A673 (cell line): ENCODE measurements around the gene SLC2A4. TPM values are rescaled to one million over a fixed set of nuclear protein-coding genes. Genes with fewer than 3 reads are reported as not detected.

Experiments used
- BruUV-seq: library from RNA; stranded (reverse); fragments of 400-500 nt; replicated peaks from 2 replicates; lab custom pipeline; 2021; lab: Mats Ljungman, UMichigan
- CTCF ChIA-PET: fragments of 300-600 bp; sonication (Branson Sonifier 250); formaldehyde crosslinking; loops from one replicate; lab custom pipeline; 2022; ENCODE audit warnings: antibody characterized with exemption; lab: Charles Lee
- POLR2A ChIA-PET: fragments of 300-600 bp; sonication (Branson Sonifier 250); formaldehyde crosslinking; loops from one replicate; lab custom pipeline; 2022; ENCODE audit warnings: antibody characterized with exemption; ENCODE audit not compliant: low non-redundant PET; lab: Charles Lee
- DNase-seq: peaks from one replicate; pipeline ENCODE4 v3.0.0-alpha.2; 2015; ENCODE audit warnings: low spot score
- H3K27ac ChIP-seq: fragments of 200-600 bp; sonication (generic); 2 replicates; pipeline ENCODE4 v1.5.1; 2016; ENCODE audit warnings: mixed run types, low read depth, mild to moderate bottlenecking, mixed read lengths, antibody characterized with exemption, low read length; ENCODE audit not compliant: poor library complexity, severe bottlenecking
- H3K27me3 ChIP-seq: fragments of 200-600 bp; sonication (generic); replicated peaks from 2 replicates; pipeline ENCODE4 v1.6.1; 2017; ENCODE audit warnings: mixed run types, low read depth, mild to moderate bottlenecking, mixed read lengths, antibody characterized with exemption, low read length; ENCODE audit not compliant: insufficient read depth, poor library complexity
- H3K36me3 ChIP-seq: fragments of 200-600 bp; sonication (generic); 2 replicates; pipeline ENCODE4 v1.6.1; 2016; ENCODE audit warnings: mixed run types, mild to moderate bottlenecking, mixed read lengths, antibody characterized with exemption, low read length; ENCODE audit not compliant: insufficient read depth, poor library complexity, severe bottlenecking
- H3K4me1 ChIP-seq: fragments of 200-600 bp; sonication (generic); 2 replicates; pipeline ENCODE4 v1.6.1; 2017; ENCODE audit warnings: mixed run types, mild to moderate bottlenecking, mixed read lengths, antibody characterized with exemption, low read length; ENCODE audit not compliant: insufficient read depth, poor library complexity, severe bottlenecking
- H3K4me3 ChIP-seq: fragments of 200-600 bp; sonication (generic); 2 replicates; pipeline ENCODE4 v1.5.1; 2016; ENCODE audit warnings: low read depth, mixed run types, mild to moderate bottlenecking, mixed read lengths, low read length; ENCODE audit not compliant: poor library complexity, severe bottlenecking
- H3K9me3 ChIP-seq: fragments of 200-600 bp; sonication (generic); 2 replicates; pipeline ENCODE4 v1.6.1; 2016; ENCODE audit warnings: mixed run types, low read depth, mild to moderate bottlenecking, mixed read lengths, antibody characterized with exemption, low read length; ENCODE audit not compliant: poor library complexity, severe bottlenecking
- CTCF ChIP-seq: fragments of 300-800, 200-600 bp; sonication (generic); conservative IDR thresholded peaks from 2 replicates; pipeline ENCODE4 v1.5.1; 2017; ENCODE audit warnings: low read depth, mild to moderate bottlenecking, antibody characterized with exemption, low read length, moderate library complexity, mixed read lengths
- EZH2 ChIP-seq: fragments of 200-600 bp; sonication (generic); IDR thresholded peaks from 2 replicates; pipeline ENCODE4 v1.6.1; 2017; ENCODE audit warnings: borderline replicate concordance, low read depth, mild to moderate bottlenecking, mixed read lengths, antibody characterized with exemption, low read length; ENCODE audit not compliant: poor library complexity, severe bottlenecking
- intact Hi-C: fragments of 100-400 bp; cut with micrococcal nuclease; formaldehyde crosslinking; loops from one replicate; pipeline ENCODE4 v1.10.0; 2022; ENCODE audit not compliant: unreplicated experiment
- total RNA-seq: library from RNA; stranded (reverse); gene quantifications from 2 replicates; pipeline ENCODE4 v1.2.3, GENCODE V29; 2021

SLC2A4 gene
- total RNA-seq, 1 experiment from 2014 or later = 0.67 TPM

- ChIA-PET CTCF (no interaction called here), POLR2A (no interaction called here)
- no peaks in the 10 kb centered on the region for H3K27me3 ChIP-seq
- peaks cover 17% of the 10 kb centered on the region for H3K4me1 ChIP-seq
- intact Hi-C loops = no loop called here
- no peaks in the 10 kb centered on the region for H3K9me3 ChIP-seq
- no peak overlapping the region for H3K27ac ChIP-seq
- TF ChIP-seq CTCF = no peak
- no peak for TF ChIP-seq EZH2
- peaks cover 32% of the 10 kb centered on the region for H3K36me3 ChIP-seq
- H3K4me3 ChIP-seq = no peak overlapping the region
- no peak for DNase-seq
- BruUV-seq = no TSS peak
Measured at GRCh38 chr17:7246779-7247178, 34.7 kb upstream of the SLC2A4 start.

- Histone ChIP-seq H3K36me3 (peaks cover 30% of the 10 kb centered on the region), H3K9me3 (no peaks in the 10 kb centered on the region), H3K27ac (peak overlapping the region; percentile 47), H3K4me3 (no peak overlapping the region), H3K4me1 (peaks cover 17% of the 10 kb centered on the region), H3K27me3 (no peaks in the 10 kb centered on the region)
- intact Hi-C loops = no loop called here
- TF ChIP-seq CTCF (no peak), EZH2 (no peak)
- no TSS peak for BruUV-seq
- POLR2A ChIA-PET = no interaction called here
- CTCF ChIA-PET = interaction anchor here (1.2 kb wide), 1 partner anchor 312 kb away, joined by 3 read pairs; no protein-coding TSS in a partner anchor
- DNase-seq = no peak
Measured at GRCh38 chr17:7248796-7249195, 32.7 kb upstream of the SLC2A4 start.

GRCh38 chr17:7249214-7249613, 32.3 kb upstream of the SLC2A4 start:
- Histone ChIP-seq H3K9me3 (no peaks in the 10 kb centered on the region), H3K27me3 (no peaks in the 10 kb centered on the region), H3K36me3 (peaks cover 28% of the 10 kb centered on the region), H3K4me3 (no peak overlapping the region), H3K4me1 (peaks cover 17% of the 10 kb centered on the region), H3K27ac (peak overlapping the region; percentile 47)
- intact Hi-C loops = no loop called here
- no peak for DNase-seq
- POLR2A ChIA-PET = no interaction called here
- no peak for TF ChIP-seq EZH2
- no peak for TF ChIP-seq CTCF
- CTCF ChIA-PET = interaction anchor here (1.2 kb wide), 1 partner anchor 311 kb away, joined by 3 read pairs; no protein-coding TSS in a partner anchor
- no TSS peak for BruUV-seq
